Stimulated activated naive CD8-positive, alpha-beta T cell treated with anti-CD3 and anti-CD28 coated beads, Interleukin-15, Interleukin-2, amounts not matched to agents 100 U/mL and 50 U/mL, for 24 hours (primary cell): ENCODE data around the gene LAMC3.
"Not testable (repeated sequence)": the region's sequence is repeated elsewhere in the genome, so short reads cannot be mapped to it uniquely, and the experiment has no call there.

Experiments used
- ATAC-seq: fragments of 150-1000 bp; cut with Tn5 transposase; one replicate; pipeline ENCODE4 v1.10.0; 2021
- DNase-seq: peaks from one replicate; pipeline ENCODE4 v3.0.0; 2021

The LAMC3 gene

DNA sequence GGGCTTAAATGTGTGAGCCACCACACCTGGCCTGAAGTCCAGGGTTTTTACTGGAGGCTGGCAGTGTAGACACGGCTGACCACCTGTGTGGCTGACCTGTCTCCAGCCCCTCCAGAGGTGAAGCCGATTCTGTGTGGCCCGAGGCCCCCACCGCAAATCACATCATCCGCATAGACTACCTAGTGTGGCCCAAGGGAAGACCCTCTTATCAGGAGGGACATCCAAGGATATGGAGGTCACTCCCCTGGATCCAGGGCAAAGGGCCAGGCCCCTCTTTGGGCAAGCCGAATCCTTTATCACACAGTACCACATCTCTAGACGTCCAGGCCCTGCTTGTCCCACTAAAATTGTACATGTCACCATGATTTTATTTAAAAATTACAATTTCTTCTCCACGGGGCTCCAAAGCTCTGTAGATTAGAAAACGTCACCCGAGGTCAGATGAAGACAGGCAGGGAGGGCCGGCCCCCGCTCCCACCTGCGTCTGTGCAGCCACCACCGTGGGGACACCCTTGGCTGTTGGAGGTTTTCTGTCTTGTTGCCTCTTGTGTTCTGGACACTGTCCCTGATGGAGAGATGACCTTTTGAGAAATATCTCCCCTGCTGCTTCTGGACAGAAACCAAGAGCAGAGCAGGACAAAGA is 20.1 kb downstream of the LAMC3 start:
- no peak for ATAC-seq

DNA sequence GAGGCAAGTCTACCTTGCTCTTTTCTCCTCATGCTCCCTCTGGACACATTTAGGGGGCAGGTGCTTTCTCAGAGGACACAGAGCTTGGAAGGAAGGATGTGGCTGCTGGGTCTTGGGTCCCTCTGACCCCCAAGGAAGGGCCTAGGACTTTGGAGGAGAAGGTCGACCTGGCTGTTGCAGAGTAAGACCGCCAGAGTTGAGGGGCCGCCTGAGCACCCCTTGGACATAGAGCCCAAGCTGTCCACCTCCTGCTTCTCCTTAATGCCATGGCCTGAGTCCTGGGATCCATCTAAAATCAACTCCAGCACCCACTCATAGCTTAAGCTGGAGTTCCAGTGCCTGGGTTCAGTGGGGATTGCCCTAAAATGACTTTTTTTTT is 20.6 kb downstream of the LAMC3 start:
- ATAC-seq, result no peak
- no peak for DNase-seq

More for the DNA sequence above, 20.1 kb downstream of the LAMC3 start:
- no peak for DNase-seq

- ATAC-seq, result no peak
- DNase-seq, result no peak
These were observed 21.4 kb downstream of the LAMC3 start for GRCh38 chr9:131030239-131031004.

- DNase-seq, result no peak
- no peak for ATAC-seq
These were observed 22.1 kb downstream of the LAMC3 start for GRCh38 chr9:131031005-131031641.

DNA sequence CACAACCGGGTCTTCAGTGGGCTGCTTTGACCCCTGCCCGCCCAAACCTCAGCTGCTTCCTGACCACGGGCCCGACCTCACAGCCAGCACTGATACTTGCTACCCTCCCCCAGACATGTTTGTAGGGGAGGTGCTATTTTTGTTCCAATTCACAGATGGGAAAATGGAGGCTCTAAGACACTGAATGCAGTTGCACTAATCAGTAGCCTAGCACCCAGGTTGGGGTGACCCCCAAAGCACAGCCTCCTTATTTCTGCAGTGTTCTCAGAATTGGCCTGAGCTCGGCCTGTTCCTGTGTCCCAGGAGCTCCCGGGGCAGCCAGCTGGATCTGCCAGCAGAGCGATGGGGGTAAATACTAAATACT is 22.6 kb downstream of the LAMC3 start:
- ATAC-seq (no peak), DNase-seq (no peak)

GRCh38 chr9:131032384-131032783 is 23.4 kb downstream of the LAMC3 start:
- no peak for ATAC-seq
- no peak for DNase-seq

GRCh38 chr9:131033269-131034224 is 24.6 kb downstream of the LAMC3 start:
- ATAC-seq, result no peak
- no peak for DNase-seq

DNA sequence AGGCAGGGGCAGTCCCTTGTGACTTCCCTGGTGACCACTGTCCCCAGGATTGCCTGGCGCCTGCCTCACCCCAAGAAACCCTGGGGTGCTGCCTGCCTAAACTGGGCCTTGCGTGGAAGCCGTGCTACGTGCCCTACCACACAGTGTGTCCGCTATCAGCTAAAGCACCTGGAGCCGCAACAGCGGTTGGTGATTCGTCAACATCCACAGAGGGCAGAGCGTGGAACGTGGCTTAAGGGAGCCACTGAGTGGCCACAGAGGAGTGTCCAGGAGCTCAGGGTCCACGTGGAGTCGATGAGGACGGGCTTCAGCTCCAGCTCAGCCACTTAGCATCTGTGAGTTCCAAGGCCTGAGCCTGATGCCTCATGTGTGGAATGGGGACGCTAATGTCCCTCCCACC is 25.3 kb downstream of the LAMC3 start:
- ATAC-seq (no peak), DNase-seq (no peak)

- not testable (repeated sequence) for ATAC-seq, DNase-seq
These were observed 25.8 kb downstream of the LAMC3 start for GRCh38 chr9:131034749-131035148.

DNA sequence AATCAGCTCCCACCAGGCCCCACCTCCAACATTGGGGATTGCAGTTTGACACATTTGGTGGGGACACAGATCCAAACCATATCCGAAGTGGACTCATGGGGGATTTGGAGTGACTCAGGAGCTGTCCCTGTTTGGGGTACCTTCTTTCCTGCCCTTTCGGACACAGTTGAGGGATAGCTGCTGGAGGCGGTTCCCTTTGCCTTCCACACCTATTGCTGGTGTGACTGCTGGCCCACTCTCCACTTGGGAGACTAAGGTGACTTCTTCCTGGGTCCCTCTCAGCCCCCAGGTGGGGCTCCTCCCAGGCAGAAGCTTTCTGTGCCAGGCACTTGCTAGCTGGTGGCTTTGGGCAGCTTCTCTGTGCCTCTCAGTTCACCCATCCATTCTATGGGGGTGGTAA is 26.6 kb downstream of the LAMC3 start:
- no peak for ATAC-seq

DNA sequence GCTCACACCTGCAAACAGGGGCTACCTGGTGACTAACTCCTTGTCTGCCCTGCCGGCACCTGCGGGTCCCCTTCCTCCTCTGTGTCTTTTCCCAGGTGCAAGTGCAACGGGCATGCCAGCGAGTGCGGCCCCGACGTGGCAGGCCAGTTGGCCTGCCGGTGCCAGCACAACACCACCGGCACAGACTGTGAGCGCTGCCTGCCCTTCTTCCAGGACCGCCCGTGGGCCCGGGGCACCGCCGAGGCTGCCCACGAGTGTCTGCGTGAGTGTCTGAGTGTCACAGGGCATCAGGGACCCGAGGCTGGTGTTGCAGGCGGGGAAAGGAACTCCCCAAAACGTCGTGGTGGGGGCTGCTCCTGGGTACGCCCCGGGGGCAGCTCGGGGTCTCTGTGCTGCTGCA is 27.1 kb downstream of the LAMC3 start:
- no peak for DNase-seq
- no peak for ATAC-seq

More for the DNA sequence above, 26.6 kb downstream of the LAMC3 start:
- DNase-seq, result no peak

DNA sequence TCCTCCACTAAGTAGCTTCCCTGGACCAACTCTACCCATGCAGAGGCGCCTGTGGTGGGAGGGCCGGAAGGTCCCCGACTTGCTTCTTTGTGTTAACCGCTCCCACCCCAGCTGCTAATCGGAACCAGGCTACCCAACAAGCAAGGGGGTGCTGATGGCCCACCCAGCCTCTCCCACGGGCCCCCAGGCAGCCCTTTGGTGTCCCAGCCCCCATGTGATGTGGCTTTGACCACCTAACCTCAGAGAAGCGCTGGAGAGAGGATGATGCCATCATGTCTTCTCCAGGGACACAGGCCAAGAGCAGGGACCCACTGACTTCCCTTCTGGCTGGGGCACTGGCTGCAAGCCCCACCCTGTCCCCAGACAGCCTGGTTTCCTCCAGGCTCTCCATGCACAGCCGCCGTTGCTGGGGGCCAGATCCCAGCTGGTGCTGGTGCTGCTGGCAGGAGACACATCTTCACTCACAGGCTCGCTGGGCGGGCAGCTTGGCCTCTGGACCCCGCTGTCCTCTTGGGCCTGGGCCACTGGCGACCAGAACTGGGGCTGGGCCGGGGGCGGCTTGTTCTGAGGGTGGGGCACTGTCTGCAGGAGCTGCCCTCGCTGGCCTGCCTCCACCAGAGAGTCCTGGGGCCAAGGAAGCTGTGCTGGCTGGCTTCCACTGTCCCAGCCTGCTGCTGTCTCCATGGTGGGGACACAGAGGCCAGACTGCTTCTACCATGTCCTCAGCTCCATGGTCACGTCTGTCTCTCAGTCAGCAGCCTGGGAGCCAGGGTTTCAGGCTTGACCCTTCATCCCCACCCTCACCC is 27.8 kb downstream of the LAMC3 start:
- DNase-seq, result no peak
- ATAC-seq, result no peak

GRCh38 chr9:131037335-131038255 is 28.6 kb downstream of the LAMC3 start:
- DNase-seq, result no peak
- ATAC-seq, result no peak

DNA sequence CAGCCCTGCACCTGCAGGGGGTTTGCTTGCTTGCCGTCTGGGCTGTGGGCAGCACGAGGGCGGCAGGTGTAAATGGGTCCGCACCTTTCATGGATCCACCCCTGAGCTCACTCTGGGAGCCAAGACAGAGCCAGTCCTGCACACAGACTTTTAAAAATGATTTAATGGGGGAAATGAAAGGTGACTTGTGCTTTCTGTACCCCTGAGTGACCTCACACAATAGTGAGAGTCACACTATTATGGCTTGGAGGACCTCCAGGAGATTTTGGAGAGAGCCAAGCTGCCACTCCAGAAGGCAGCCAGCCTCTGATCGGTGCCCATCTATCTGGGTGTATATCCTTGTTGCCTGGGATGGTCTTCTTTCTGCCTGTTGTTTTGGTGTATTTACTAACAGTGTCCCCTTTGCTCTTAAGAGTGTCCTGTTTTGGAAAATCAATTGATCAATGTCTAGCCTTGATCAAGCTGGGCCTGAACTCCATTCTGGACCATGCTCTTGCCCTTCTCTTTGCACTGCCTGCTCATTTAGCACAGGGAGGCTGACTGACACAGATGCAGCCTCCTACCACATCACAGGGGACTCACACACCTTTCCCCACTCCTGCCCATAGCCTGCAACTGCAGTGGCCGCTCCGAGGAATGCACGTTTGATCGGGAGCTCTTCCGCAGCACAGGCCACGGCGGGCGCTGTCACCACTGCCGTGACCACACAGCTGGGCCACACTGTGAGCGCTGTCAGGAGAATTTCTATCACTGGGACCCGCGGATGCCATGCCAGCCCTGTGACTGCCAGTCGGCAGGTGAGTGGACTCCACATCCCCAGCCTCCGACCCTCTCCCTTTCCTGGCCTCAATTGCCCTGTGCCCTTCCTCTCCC is 29.5 kb downstream of the LAMC3 start:
- no peak for ATAC-seq
- no peak for DNase-seq

GRCh38 chr9:131039129-131039954 is 30.4 kb downstream of the LAMC3 start:
- ATAC-seq (no peak), DNase-seq (no peak)

GRCh38 chr9:131042666-131043065 is 33.7 kb downstream of the LAMC3 start:
- ATAC-seq, result no peak
- DNase-seq, result no peak

DNA sequence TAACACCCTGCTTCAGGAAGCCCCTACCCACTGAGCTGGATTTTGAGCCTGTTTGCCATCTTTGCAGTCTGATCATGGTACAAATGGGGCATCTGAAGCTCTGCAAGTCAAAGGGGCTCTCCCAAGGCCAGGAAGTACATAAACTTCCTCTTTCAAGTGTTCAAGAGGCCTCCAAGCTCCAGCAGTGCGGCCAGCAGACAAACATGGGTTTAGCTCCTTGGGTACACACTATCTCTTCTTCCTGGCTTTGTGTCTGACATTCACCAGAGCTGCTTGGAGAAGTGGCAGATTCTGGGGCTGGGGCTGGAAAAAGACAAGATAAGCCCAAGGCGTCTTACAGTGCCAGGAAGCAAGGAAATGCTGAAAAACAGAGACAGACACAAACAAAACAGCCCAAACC is 34.1 kb downstream of the LAMC3 start:
- DNase-seq (no peak), ATAC-seq (no peak)

DNA sequence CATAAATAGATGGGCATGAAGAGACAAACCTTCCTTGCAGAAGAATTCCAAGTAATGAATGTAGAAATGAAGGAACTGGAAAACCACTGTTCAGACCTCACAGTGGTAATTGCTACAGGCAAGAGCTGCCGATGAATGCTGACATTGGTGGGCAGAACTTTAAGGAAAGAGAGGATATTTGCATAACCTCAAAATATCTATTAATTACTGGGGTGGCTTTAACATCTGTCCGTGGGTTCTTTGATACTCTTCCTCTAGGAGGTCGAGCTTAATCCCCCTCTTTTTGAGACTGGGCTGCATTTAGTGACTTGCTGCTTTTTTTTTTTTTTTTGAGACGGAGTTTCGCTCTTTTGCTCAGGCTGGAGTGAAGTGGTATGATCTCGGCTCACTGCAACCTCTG is 34.7 kb downstream of the LAMC3 start:
- ATAC-seq (no peak), DNase-seq (no peak)
